HepG2 (cell line): Measurements from ENCODE around the gene INKA2. TPM values are rescaled to one million over a fixed set of nuclear protein-coding genes. Genes with fewer than 3 reads are reported as not detected.

Experiments
- ATAC-seq: fragments of 200-7000 bp; cut with Tn5 transposase; 3 replicates; pipeline ENCODE4 v1.9.1; 2020; ENCODE audit warnings: mild to moderate bottlenecking, moderate library complexity
- BruUV-seq: library from RNA; stranded (reverse); fragments of 400-500 nt; replicated peaks from 2 replicates; lab custom pipeline; 2021; lab: Mats Ljungman, UMichigan
- CTCF ChIA-PET: fragments of 300-600 bp; formaldehyde crosslinking; extraction: SDS; loops from one replicate; lab custom pipeline; 2021; ENCODE audit warnings: low total read pairs, inconsistent platforms, low intra/inter-chr PET ratio; lab: Yijun Ruan, JAX
- POLR2A ChIA-PET: fragments of 350-600 bp; sonication (Branson Sonifier 250); formaldehyde crosslinking; loops from one replicate; lab custom pipeline; 2020; ENCODE audit warnings: antibody characterized with exemption, inconsistent platforms; lab: Yijun Ruan, JAX
- DNase-seq: peaks from one replicate; pipeline ENCODE4 v3.0.0-alpha.2; 2015; ENCODE audit warnings: low spot score
- FAIRE-seq: peaks from 3 replicates; lab custom pipeline; 2011; peaks lifted over from hg19 to GRCh38; lab: Jason Lieb, UNC
- H2AFZ ChIP-seq: one replicate; pipeline ENCODE4 v1.6.1; 2011; ENCODE audit warnings: low read length, inconsistent platforms
- H3K27ac ChIP-seq: fragments of 300-600 bp; 3 replicates; pipeline ENCODE4 v1.8.0; 2011; ENCODE audit warnings: mixed run types, mild to moderate bottlenecking, mixed read lengths, low read length, inconsistent platforms; ENCODE audit not compliant: insufficient read depth; ENCODE audit errors: extremely low read length
- H3K27me3 ChIP-seq, 2 experiments: fragments of 200-600 bp in 1 of 2; 2 replicates in 1 of 2; 3 replicates in 1 of 2; pipeline versions ENCODE4 v1.6.0 to v1.8.0; 2011; ENCODE audit warnings: low read length in 2 of 2, mild to moderate bottlenecking in 2 of 2, moderate library complexity in 2 of 2, inconsistent platforms in 1 of 2; ENCODE audit not compliant: insufficient read depth in 2 of 2, control insufficient read depth in 1 of 2
- H3K36me3 ChIP-seq, 2 experiments: fragments of 200-600 bp in 1 of 2; replicated peaks in 1 of 2; 2 replicates in 1 of 2; 3 replicates in 1 of 2; pipeline versions ENCODE4 v1.5.1 to v1.8.0; 2011; ENCODE audit warnings: low read length in 2 of 2, inconsistent platforms in 1 of 2; ENCODE audit not compliant: insufficient read depth in 2 of 2, control insufficient read depth in 1 of 2
- H3K4me1 ChIP-seq: 2 replicates; pipeline ENCODE4 v1.5.1; 2012; ENCODE audit warnings: low read length, inconsistent platforms; ENCODE audit not compliant: insufficient read depth
- H3K4me2 ChIP-seq: 2 replicates; pipeline ENCODE4 v1.6.0; 2011; ENCODE audit warnings: low read depth, low read length, inconsistent platforms
- H3K4me3 ChIP-seq, 3 experiments: fragments of 200-600 bp in 1 of 3; sonication (generic), shearing (Covaris generic) in 1 of 3; replicated peaks in 1 of 3; 2 replicates each; pipeline ENCODE4 v1.5.1; 2011 to 2016; ENCODE audit warnings: low read length in 3 of 3, inconsistent platforms in 2 of 3, low read depth in 2 of 3, mild to moderate bottlenecking in 2 of 3, control low read depth in 1 of 3, mixed read lengths in 1 of 3; ENCODE audit not compliant: insufficient read depth in 1 of 3
- H3K79me2 ChIP-seq: one replicate; pipeline ENCODE4 v1.6.1; 2011; ENCODE audit warnings: low read length, inconsistent platforms; ENCODE audit not compliant: insufficient read depth
- H3K9ac ChIP-seq: 2 replicates; pipeline ENCODE4 v1.6.0; 2011; ENCODE audit warnings: mild to moderate bottlenecking, low read depth, low read length, inconsistent platforms; ENCODE audit not compliant: insufficient read depth
- H3K9me3 ChIP-seq: 2 replicates; pipeline ENCODE4 v1.5.1; 2012; ENCODE audit warnings: mild to moderate bottlenecking, low read length
- H4K20me1 ChIP-seq: 2 replicates; pipeline ENCODE4 v1.6.0; 2011; ENCODE audit warnings: inconsistent platforms, mild to moderate bottlenecking, low read length, moderate library complexity; ENCODE audit not compliant: insufficient read depth
- BRD4 ChIP-seq: sonication (generic); formaldehyde crosslinking; IDR thresholded peaks from 2 replicates; pipeline ENCODE4 v1.4.0; 2020; ENCODE audit warnings: missing genetic modification reagents
- CREB3 ChIP-seq: sonication (generic); formaldehyde crosslinking; IDR thresholded peaks from 2 replicates; pipeline ENCODE4 v1.5.0; 2020; ENCODE audit warnings: missing genetic modification reagents
- GFI1 ChIP-seq: sonication (generic); formaldehyde crosslinking; IDR thresholded peaks from 2 replicates; pipeline ENCODE4 v1.5.0; 2020; ENCODE audit warnings: missing genetic modification reagents, mild to moderate bottlenecking, borderline replicate concordance
- HMGA1 ChIP-seq: sonication (generic); formaldehyde crosslinking; conservative IDR thresholded peaks from 2 replicates; pipeline ENCODE4 v1.4.0; 2020; ENCODE audit warnings: missing genetic modification reagents
- HNRNPL ChIP-seq: fragments of 200-400 bp; formaldehyde crosslinking; IDR thresholded peaks from 2 replicates; pipeline ENCODE4 v1.6.1; 2017; ENCODE audit warnings: mild to moderate bottlenecking, low read depth, low read length
- SP2 ChIP-seq: sonication (generic); formaldehyde crosslinking; IDR thresholded peaks from 2 replicates; pipeline ENCODE4 v1.5.1; 2020; ENCODE audit warnings: mild to moderate bottlenecking, missing genetic modification reagents
- SUZ12 ChIP-seq: fragments of 150-350 bp; IDR thresholded peaks from 2 replicates; pipeline ENCODE4 v1.6.1; 2014; ENCODE audit warnings: low read depth, low read length
- TMF1 ChIP-seq: sonication (generic); formaldehyde crosslinking; IDR thresholded peaks from 2 replicates; pipeline ENCODE4 v1.8.1; 2022; ENCODE audit warnings: low read depth, missing genetic modification reagents
- ZNF484 ChIP-seq: sonication (generic); formaldehyde crosslinking; IDR thresholded peaks from 2 replicates; pipeline ENCODE4 v1.5.1; 2020; ENCODE audit warnings: mild to moderate bottlenecking, low read depth, missing genetic modification reagents, borderline replicate concordance
- ZNF616 ChIP-seq: sonication (generic); formaldehyde crosslinking; IDR thresholded peaks from 2 replicates; pipeline ENCODE4 v1.5.0; 2020; ENCODE audit warnings: low read depth, mild to moderate bottlenecking, missing genetic modification reagents
- WGBS: methylation state at CpG from one replicate; pipeline ENCODE4 v1.1.6; 2017; ENCODE audit warnings: low lambda C conversion rate; 5-methylcytosine and 5-hydroxymethylcytosine counted together
- in situ Hi-C: cut with HindIII; loops from 2 replicates; pipeline ENCODE4 v1.10.0; 2017; ENCODE audit warnings: low pct_unique_long_range_greater_than_20kb; ENCODE audit not compliant: extremely low pct_ligation_motif_present
- intact Hi-C: fragments of 100-400 bp; cut with micrococcal nuclease; formaldehyde crosslinking; loops from one replicate; pipeline ENCODE4 v1.10.0; 2022; ENCODE audit not compliant: unreplicated experiment
- polyA plus RNA-seq, 8 experiments: library from polyadenylated mRNA; depleted of rRNA in 3 of 8; stranded (reverse) in 7 of 8; unstranded in 1 of 8; fragments of >200 nt; fragmentation: Illumina TruSeq in 4 of 8; extraction: Trizol in 4 of 8; gene quantifications; 2 replicates each; pipeline versions ENCODE4 v1.2.1 to v1.2.3, GENCODE V29; 2011 to 2016; ENCODE audit warnings: low read depth in 4 of 8, missing spikeins in 1 of 8, mixed read lengths in 1 of 8; ENCODE audit not compliant: insufficient read depth in 1 of 8
- total RNA-seq, 5 experiments: library from RNA; depleted of rRNA; stranded (reverse); fragments of >200 nt; fragmentation: Illumina TruSeq; extraction: Trizol; gene quantifications; 2 replicates each; pipeline ENCODE4 v1.2.3, GENCODE V29; 2016; ENCODE audit warnings: low read depth in 1 of 5
- TF ChIP-seq, protein P1 (sequence below): sonication (generic); formaldehyde crosslinking; IDR thresholded peaks from 2 replicates; pipeline ENCODE4 v1.8.1; 2023; ENCODE audit warnings: mild to moderate bottlenecking, missing genetic modification reagents
- TF ChIP-seq, protein P2 (sequence below): sonication (generic); formaldehyde crosslinking; IDR thresholded peaks from 2 replicates; pipeline ENCODE4 v1.5.1; 2020; ENCODE audit warnings: missing genetic modification reagents, mild to moderate bottlenecking, borderline replicate concordance
- TF ChIP-seq, protein P3 (sequence below): sonication (generic); formaldehyde crosslinking; IDR thresholded peaks from 2 replicates; pipeline ENCODE4 v1.9.0; 2021; ENCODE audit warnings: missing genetic modification reagents, borderline replicate concordance

The INKA2 gene
- total and polyA plus RNA-seq, 2 of the 13 experiments (the other 11 are each of a cell fraction or from before 2014, with no cell fraction given), result 2.6 to 4.6 TPM

- Histone ChIP-seq H3K27ac (no peak overlapping the region), H3K27me3 (peaks cover 0 to 31% of the 10 kb centered on the region in 2 experiments; a peak in 3 of 5 replicates), H3K79me2 (no peaks in the 10 kb centered on the region), H3K4me2 (no peak overlapping the region), H3K9me3 (no peaks in the 10 kb centered on the region), H3K36me3 (no peaks in the 10 kb centered on the region), H2AFZ (no peak overlapping the region), H3K4me1 (no peaks in the 10 kb centered on the region)
- no peak for FAIRE-seq
- no peak for DNase-seq
- CTCF ChIA-PET, result no interaction called here
- in situ Hi-C loops, result no loop called here
- POLR2A ChIA-PET, result no interaction called here
- ATAC-seq, result no peak
- no TSS peak for BruUV-seq
- no peak for TF ChIP-seq TMF1
- no peak for TF ChIP-seq BRD4 (CRISPR knock-in tag)
- no peak for TF ChIP-seq SP2 (CRISPR knock-in tag)
- no peak for TF ChIP-seq ZNF484
- no peak for TF ChIP-seq SUZ12
- TF ChIP-seq, protein P1, sequence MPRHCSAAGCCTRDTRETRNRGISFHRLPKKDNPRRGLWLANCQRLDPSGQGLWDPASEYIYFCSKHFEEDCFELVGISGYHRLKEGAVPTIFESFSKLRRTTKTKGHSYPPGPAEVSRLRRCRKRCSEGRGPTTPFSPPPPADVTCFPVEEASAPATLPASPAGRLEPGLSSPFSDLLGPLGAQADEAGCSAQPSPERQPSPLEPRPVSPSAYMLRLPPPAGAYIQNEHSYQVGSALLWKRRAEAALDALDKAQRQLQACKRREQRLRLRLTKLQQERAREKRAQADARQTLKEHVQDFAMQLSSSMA (CRISPR knock-in tag), result no peak
- TF ChIP-seq, protein P2, sequence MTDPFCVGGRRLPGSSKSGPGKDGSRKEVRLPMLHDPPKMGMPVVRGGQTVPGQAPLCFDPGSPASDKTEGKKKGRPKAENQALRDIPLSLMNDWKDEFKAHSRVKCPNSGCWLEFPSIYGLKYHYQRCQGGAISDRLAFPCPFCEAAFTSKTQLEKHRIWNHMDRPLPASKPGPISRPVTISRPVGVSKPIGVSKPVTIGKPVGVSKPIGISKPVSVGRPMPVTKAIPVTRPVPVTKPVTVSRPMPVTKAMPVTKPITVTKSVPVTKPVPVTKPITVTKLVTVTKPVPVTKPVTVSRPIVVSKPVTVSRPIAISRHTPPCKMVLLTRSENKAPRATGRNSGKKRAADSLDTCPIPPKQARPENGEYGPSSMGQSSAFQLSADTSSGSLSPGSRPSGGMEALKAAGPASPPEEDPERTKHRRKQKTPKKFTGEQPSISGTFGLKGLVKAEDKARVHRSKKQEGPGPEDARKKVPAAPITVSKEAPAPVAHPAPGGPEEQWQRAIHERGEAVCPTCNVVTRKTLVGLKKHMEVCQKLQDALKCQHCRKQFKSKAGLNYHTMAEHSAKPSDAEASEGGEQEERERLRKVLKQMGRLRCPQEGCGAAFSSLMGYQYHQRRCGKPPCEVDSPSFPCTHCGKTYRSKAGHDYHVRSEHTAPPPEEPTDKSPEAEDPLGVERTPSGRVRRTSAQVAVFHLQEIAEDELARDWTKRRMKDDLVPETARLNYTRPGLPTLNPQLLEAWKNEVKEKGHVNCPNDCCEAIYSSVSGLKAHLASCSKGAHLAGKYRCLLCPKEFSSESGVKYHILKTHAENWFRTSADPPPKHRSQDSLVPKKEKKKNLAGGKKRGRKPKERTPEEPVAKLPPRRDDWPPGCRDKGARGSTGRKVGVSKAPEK (CRISPR knock-in tag), result no peak
- TF ChIP-seq HMGA1 (CRISPR knock-in tag), result no peak
- no peak for TF ChIP-seq CREB3 (CRISPR knock-in tag)
- TF ChIP-seq ZNF616 (CRISPR knock-in tag), result no peak
- TF ChIP-seq GFI1 (CRISPR knock-in tag), result no peak
- TF ChIP-seq, protein P3, sequence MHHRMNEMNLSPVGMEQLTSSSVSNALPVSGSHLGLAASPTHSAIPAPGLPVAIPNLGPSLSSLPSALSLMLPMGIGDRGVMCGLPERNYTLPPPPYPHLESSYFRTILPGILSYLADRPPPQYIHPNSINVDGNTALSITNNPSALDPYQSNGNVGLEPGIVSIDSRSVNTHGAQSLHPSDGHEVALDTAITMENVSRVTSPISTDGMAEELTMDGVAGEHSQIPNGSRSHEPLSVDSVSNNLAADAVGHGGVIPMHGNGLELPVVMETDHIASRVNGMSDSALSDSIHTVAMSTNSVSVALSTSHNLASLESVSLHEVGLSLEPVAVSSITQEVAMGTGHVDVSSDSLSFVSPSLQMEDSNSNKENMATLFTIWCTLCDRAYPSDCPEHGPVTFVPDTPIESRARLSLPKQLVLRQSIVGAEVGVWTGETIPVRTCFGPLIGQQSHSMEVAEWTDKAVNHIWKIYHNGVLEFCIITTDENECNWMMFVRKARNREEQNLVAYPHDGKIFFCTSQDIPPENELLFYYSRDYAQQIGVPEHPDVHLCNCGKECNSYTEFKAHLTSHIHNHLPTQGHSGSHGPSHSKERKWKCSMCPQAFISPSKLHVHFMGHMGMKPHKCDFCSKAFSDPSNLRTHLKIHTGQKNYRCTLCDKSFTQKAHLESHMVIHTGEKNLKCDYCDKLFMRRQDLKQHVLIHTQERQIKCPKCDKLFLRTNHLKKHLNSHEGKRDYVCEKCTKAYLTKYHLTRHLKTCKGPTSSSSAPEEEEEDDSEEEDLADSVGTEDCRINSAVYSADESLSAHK (CRISPR knock-in tag), result no peak
- no peak for TF ChIP-seq HNRNPL
- TF ChIP-seq, all 625 proteins: peak for 0
- H3K4me3 ChIP-seq, result no peak overlapping the region
- WGBS, result 29% methylated on average over 4 of the region's 4 CpGs
- no peak overlapping the region for H3K9ac ChIP-seq
- intact Hi-C loops, result no loop called here
- H4K20me1 ChIP-seq, result no peaks in the 10 kb centered on the region
Observed at GRCh38 chr1:111784273-111784901, 45.2 kb upstream of the INKA2 start.
